PFSK-1 (cell line): ENCODE results near the gene CD276.

Source experiments
- SIN3A ChIP-seq: IDR thresholded peaks from 2 replicates; pipeline ENCODE4 v1.6.1; 2012; ENCODE audit warnings: mild to moderate bottlenecking, low read length, moderate library complexity, borderline replicate concordance; ENCODE audit not compliant: insufficient read depth
- TF ChIP-seq, protein P1 (sequence below), 2 experiments: IDR thresholded peaks; 2 replicates each; pipeline versions ENCODE4 v1.6.1 to v1.8.0; 2011 to 2012; ENCODE audit warnings: low read depth in 2 of 2, low read length in 2 of 2, control low read depth in 1 of 2, inconsistent platforms in 1 of 2, mild to moderate bottlenecking in 1 of 2, moderate library complexity in 1 of 2; ENCODE audit not compliant: insufficient read depth in 1 of 2

DNA sequence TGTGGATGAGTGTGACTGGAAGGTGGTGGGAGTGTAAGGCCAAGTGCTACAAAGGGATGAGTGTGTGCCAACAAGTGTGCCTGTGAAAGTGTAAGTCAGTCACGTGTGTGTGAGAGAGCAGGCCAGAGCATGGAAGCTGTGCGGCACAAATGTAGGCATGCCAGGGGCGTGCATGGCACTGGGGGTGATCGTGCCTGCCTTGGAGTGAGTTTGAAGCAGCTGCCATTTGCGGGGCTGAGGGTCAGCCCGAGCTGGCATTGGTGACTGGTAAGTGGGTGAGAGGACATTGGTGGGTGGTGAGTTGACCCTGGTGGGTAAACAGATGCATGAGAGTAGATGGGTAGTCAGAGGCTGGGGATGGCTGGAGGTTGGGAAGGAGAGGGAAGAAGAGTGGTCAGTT is 24.5 kb downstream of the CD276 start:
- TF ChIP-seq, protein P1, sequence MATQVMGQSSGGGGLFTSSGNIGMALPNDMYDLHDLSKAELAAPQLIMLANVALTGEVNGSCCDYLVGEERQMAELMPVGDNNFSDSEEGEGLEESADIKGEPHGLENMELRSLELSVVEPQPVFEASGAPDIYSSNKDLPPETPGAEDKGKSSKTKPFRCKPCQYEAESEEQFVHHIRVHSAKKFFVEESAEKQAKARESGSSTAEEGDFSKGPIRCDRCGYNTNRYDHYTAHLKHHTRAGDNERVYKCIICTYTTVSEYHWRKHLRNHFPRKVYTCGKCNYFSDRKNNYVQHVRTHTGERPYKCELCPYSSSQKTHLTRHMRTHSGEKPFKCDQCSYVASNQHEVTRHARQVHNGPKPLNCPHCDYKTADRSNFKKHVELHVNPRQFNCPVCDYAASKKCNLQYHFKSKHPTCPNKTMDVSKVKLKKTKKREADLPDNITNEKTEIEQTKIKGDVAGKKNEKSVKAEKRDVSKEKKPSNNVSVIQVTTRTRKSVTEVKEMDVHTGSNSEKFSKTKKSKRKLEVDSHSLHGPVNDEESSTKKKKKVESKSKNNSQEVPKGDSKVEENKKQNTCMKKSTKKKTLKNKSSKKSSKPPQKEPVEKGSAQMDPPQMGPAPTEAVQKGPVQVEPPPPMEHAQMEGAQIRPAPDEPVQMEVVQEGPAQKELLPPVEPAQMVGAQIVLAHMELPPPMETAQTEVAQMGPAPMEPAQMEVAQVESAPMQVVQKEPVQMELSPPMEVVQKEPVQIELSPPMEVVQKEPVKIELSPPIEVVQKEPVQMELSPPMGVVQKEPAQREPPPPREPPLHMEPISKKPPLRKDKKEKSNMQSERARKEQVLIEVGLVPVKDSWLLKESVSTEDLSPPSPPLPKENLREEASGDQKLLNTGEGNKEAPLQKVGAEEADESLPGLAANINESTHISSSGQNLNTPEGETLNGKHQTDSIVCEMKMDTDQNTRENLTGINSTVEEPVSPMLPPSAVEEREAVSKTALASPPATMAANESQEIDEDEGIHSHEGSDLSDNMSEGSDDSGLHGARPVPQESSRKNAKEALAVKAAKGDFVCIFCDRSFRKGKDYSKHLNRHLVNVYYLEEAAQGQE (IDR thresholded peaks at IDR 0.05; ENCODE audit: insufficient read depth in 1 of 2, low read depth in 2 of 2, low read length in 2 of 2) = no peak
- TF ChIP-seq SIN3A = no peak
